Measurements from ENCODE around the gene SULT1E1.

GRCh38 chr4:69855822-69856221 is 4.1 kb downstream of the SULT1E1 start:
- TF ChIP-seq CTCF (conservative IDR thresholded peaks at IDR 0.05; ENCODE audit: low read depth in 2 of 2) (no peak), EZH2 (IDR thresholded peaks at IDR 0.05; ENCODE audit: low read depth, unreplicated experiment) (no peak), EZH2phosphoT487 (IDR thresholded peaks at IDR 0.05; ENCODE audit: unreplicated experiment) (no peak), POLR2AphosphoS5 (IDR thresholded peaks at IDR 0.05; ENCODE audit: low read depth) (no peak), ETS1 (IDR thresholded peaks at IDR 0.05) (no peak), REST (IDR thresholded peaks at IDR 0.05; ENCODE audit: unreplicated experiment) (no peak), CREB1 (CRISPR knock-in tag; IDR thresholded peaks at IDR 0.05; ENCODE audit: low read depth) (no peak), STAT1 (IDR thresholded peaks at IDR 0.05; ENCODE audit: unreplicated experiment) (no peak), JUNB (IDR thresholded peaks at IDR 0.05; ENCODE audit: unreplicated experiment) (no peak), ZNF331 (CRISPR knock-in tag; IDR thresholded peaks at IDR 0.05; ENCODE audit: low read depth) (no peak), ZNF462 (CRISPR knock-in tag; IDR thresholded peaks at IDR 0.05) (no peak)

All from GM23338 (cell line).